Liver (tissue), 9 donors: ENCODE measurements around the gene SYTL3. TPM values are rescaled to one million over a fixed set of nuclear protein-coding genes. Genes with fewer than 3 reads are reported as not detected.

Source experiments
- DNase-seq: peaks from one replicate; pipeline ENCODE4 v3.0.0-alpha.2; 2017; ENCODE audit warnings: low spot score
- H3K27ac ChIP-seq, 2 donors: one replicate each; pipeline ENCODE4 v1.7.0; 2013; ENCODE audit warnings: inconsistent platforms in 2 of 2, low read length in 2 of 2, control low read depth in 1 of 2, low read depth in 1 of 2, mild to moderate bottlenecking in 1 of 2
- H3K27me3 ChIP-seq, 4 donors: one replicate each; pipeline versions ENCODE4 v1.6.1 to v1.7.0; 2013; ENCODE audit warnings: low read length in 3 of 4, inconsistent platforms in 1 of 4, mild to moderate bottlenecking in 1 of 4, moderate library complexity in 1 of 4; ENCODE audit not compliant: control insufficient read depth in 4 of 4, insufficient read depth in 4 of 4
- H3K36me3 ChIP-seq, 4 donors: one replicate each; pipeline versions ENCODE4 v1.6.1 to v1.7.0; 2013; ENCODE audit warnings: low read length in 3 of 4, mild to moderate bottlenecking in 3 of 4, low read depth in 1 of 4, moderate library complexity in 1 of 4; ENCODE audit not compliant: control insufficient read depth in 4 of 4, insufficient read depth in 3 of 4
- H3K4me1 ChIP-seq, 4 donors: one replicate each; pipeline versions ENCODE4 v1.6.1 to v1.7.0; 2013; ENCODE audit warnings: low read length in 3 of 4, mild to moderate bottlenecking in 3 of 4, moderate library complexity in 1 of 4; ENCODE audit not compliant: control insufficient read depth in 4 of 4, insufficient read depth in 4 of 4
- H3K4me3 ChIP-seq, 3 donors: one replicate each; pipeline versions ENCODE4 v1.6.1 to v1.7.0; 2013; ENCODE audit warnings: low read length in 3 of 3, control low read depth in 1 of 3, low read depth in 1 of 3, mild to moderate bottlenecking in 1 of 3
- H3K9ac ChIP-seq, 2 donors: one replicate each; pipeline ENCODE4 v1.7.0; 2013; ENCODE audit warnings: low read length in 2 of 2, mild to moderate bottlenecking in 2 of 2, moderate library complexity in 2 of 2, control low read depth in 1 of 2, low read depth in 1 of 2
- H3K9me3 ChIP-seq, 4 donors: one replicate each; pipeline versions ENCODE4 v1.6.1 to v1.7.0; 2013; ENCODE audit warnings: low read length in 3 of 4; ENCODE audit not compliant: control insufficient read depth in 4 of 4
- FOXA2 ChIP-seq: IDR thresholded peaks from 2 replicates; pipeline ENCODE4 v1.6.1; 2016; ENCODE audit warnings: antibody characterized with exemption
- GABPA ChIP-seq, 2 donors: IDR thresholded peaks in 1 of 2; conservative IDR thresholded peaks in 1 of 2; 2 replicates each; pipeline ENCODE4 v1.6.1; 2016; ENCODE audit warnings: antibody characterized with exemption in 2 of 2, mild to moderate bottlenecking in 1 of 2, moderate library complexity in 1 of 2
- HNF4A ChIP-seq, 2 donors: conservative IDR thresholded peaks; 2 replicates each; pipeline ENCODE4 v1.6.1; 2016; ENCODE audit warnings: antibody characterized with exemption in 2 of 2, mild to moderate bottlenecking in 2 of 2
- JUND ChIP-seq, 2 donors: IDR thresholded peaks; 2 replicates each; pipeline ENCODE4 v1.6.1; 2016; ENCODE audit warnings: antibody characterized with exemption in 2 of 2
- NR2F2 ChIP-seq: IDR thresholded peaks from 2 replicates; pipeline ENCODE4 v1.6.1; 2016; ENCODE audit warnings: antibody characterized with exemption
- RAD21 ChIP-seq, 2 donors: IDR thresholded peaks; 2 replicates each; pipeline ENCODE4 v1.6.1; 2016; ENCODE audit warnings: antibody characterized with exemption in 2 of 2, mild to moderate bottlenecking in 2 of 2
- RXRA ChIP-seq, 2 donors: IDR thresholded peaks; 2 replicates each; pipeline ENCODE4 v1.6.1; 2017 to 2018; ENCODE audit warnings: antibody characterized with exemption in 2 of 2, mild to moderate bottlenecking in 1 of 2
- SP1 ChIP-seq: IDR thresholded peaks from 2 replicates; pipeline ENCODE4 v1.6.1; 2018; ENCODE audit warnings: antibody characterized with exemption, mild to moderate bottlenecking
- TAF1 ChIP-seq: conservative IDR thresholded peaks from 2 replicates; pipeline ENCODE4 v1.6.1; 2016; ENCODE audit warnings: antibody characterized with exemption, mild to moderate bottlenecking
- WGBS: extraction: QIAGEN DNeasy Blood & Tissue Kit; methylation state at CpG from one replicate; pipeline ENCODE4 v1.1.7; 2013; 5-methylcytosine and 5-hydroxymethylcytosine counted together
- polyA plus RNA-seq, 2 donors: library from polyadenylated mRNA; stranded (reverse) in 1 of 2; unstranded in 1 of 2; fragments of 200-250 nt in 1 of 2; fragments of >200 nt in 1 of 2; fragmentation: Nextera tagmentation in 1 of 2; extraction: Ambion mirVana in 1 of 2; gene quantifications; one replicate each; pipeline versions ENCODE4 v1.2.1 to v1.2.3, GENCODE V29; 2013 to 2015
- total RNA-seq, 2 donors: library from RNA; depleted of rRNA; stranded (reverse); fragments of >200 nt; gene quantifications; one replicate each; pipeline ENCODE4 v1.2.3, GENCODE V29; 2014
- TF ChIP-seq, protein P1 (sequence below): IDR thresholded peaks from 2 replicates; pipeline ENCODE4 v1.6.1; 2016; ENCODE audit warnings: antibody characterized with exemption
- TF ChIP-seq, protein P2 (sequence below): IDR thresholded peaks from 2 replicates; pipeline ENCODE4 v1.6.1; 2016; ENCODE audit warnings: antibody characterized with exemption, mild to moderate bottlenecking
- TF ChIP-seq, protein P3 (sequence below): fragments of 150-350 bp; IDR thresholded peaks from 2 replicates; pipeline ENCODE4 v1.5.1; 2017; ENCODE audit warnings: improper control_type of control experiment, low read depth, low read length; ENCODE audit not compliant: missing input control
- TF ChIP-seq, protein P4 (sequence below): IDR thresholded peaks from 2 replicates; pipeline ENCODE4 v1.6.1; 2016; ENCODE audit warnings: antibody characterized with exemption
- TF ChIP-seq, protein P5 (sequence below): IDR thresholded peaks from 2 replicates; pipeline ENCODE4 v1.6.1; 2016; ENCODE audit warnings: antibody characterized with exemption
- donor health status: healthy.
- donor health status: healthy.
- donor health status: healthy.
- donor health status: healthy.
- donor health status: healthy.

Gene SYTL3
- total and polyA plus RNA-seq, 4 donors: 0.28 to 1.7 (median 0.51) TPM

DNA sequence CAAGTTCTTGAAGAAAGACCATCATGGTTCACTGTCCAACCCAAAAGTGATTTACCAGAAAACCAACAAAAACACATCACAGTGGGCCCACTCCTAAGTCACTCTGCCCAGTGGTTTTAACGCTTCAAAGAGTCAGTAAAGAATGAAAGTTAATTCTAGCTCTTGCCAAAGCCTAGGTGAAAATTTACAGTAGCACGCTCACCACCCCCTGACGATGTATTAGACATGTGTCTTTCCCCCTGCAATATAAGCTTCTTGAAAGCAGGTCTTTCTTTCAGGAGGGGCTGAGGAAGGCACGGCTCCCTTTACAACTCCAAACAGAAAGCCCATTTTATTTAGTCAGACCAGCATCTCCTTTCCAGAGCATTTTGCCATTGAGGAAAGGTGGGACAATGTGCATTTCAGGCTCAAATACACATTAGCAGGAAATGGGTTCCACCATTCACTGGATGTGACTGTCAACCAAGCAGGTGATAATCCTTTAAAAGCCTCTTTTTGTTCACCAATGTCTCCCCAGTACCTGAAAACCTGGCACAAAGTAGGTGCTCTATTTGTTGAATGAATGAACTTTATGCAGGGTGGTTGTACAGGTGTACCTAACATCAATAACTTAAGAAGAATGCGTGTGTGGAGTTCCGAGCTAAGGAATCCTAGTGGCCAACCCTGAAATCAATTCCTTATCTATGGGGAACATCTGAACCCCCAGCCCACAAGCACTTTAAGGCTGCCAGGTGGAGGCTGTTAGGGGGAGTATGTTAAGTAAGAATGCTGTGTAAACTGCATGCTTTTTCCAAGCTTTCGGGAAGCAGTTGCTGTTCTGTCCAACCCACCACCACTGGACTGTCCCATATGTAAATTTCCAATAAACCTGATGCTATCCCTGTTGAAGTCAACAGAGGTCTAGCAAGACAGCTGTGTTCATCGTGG is 157.9 kb downstream of the SYTL3 start:
- WGBS: 87% methylated on average over 8 of the region's 8 CpGs
- Histone ChIP-seq H3K27ac (no peak overlapping the region), H3K4me3 (no peak overlapping the region), H3K27me3 (no peaks in the 10 kb centered on the region), H3K9me3 (no peaks in the 10 kb centered on the region), H3K4me1 (peaks cover 0 to 16% (median 10%) of the 10 kb centered on the region in 4 donors), H3K9ac (no peak overlapping the region), H3K36me3 (no peaks in the 10 kb centered on the region)
- DNase-seq: no peak
- TF ChIP-seq FOXA2 (no peak), HNF4A (conservative IDR thresholded peaks at IDR 0.05) (no peak), NR2F2 (no peak), JUND (IDR thresholded peaks at IDR 0.05) (no peak), TAF1 (no peak), RAD21 (IDR thresholded peaks at IDR 0.05) (no peak), RXRA (IDR thresholded peaks at IDR 0.05) (no peak), GABPA (IDR thresholded peaks at IDR 0.05 in 1 of 2, conservative IDR thresholded peaks at IDR 0.05 in 1 of 2) (no peak), SP1 (no peak)
- TF ChIP-seq, protein P1, sequence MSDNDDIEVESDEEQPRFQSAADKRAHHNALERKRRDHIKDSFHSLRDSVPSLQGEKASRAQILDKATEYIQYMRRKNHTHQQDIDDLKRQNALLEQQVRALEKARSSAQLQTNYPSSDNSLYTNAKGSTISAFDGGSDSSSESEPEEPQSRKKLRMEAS: no peak
- TF ChIP-seq, protein P2, sequence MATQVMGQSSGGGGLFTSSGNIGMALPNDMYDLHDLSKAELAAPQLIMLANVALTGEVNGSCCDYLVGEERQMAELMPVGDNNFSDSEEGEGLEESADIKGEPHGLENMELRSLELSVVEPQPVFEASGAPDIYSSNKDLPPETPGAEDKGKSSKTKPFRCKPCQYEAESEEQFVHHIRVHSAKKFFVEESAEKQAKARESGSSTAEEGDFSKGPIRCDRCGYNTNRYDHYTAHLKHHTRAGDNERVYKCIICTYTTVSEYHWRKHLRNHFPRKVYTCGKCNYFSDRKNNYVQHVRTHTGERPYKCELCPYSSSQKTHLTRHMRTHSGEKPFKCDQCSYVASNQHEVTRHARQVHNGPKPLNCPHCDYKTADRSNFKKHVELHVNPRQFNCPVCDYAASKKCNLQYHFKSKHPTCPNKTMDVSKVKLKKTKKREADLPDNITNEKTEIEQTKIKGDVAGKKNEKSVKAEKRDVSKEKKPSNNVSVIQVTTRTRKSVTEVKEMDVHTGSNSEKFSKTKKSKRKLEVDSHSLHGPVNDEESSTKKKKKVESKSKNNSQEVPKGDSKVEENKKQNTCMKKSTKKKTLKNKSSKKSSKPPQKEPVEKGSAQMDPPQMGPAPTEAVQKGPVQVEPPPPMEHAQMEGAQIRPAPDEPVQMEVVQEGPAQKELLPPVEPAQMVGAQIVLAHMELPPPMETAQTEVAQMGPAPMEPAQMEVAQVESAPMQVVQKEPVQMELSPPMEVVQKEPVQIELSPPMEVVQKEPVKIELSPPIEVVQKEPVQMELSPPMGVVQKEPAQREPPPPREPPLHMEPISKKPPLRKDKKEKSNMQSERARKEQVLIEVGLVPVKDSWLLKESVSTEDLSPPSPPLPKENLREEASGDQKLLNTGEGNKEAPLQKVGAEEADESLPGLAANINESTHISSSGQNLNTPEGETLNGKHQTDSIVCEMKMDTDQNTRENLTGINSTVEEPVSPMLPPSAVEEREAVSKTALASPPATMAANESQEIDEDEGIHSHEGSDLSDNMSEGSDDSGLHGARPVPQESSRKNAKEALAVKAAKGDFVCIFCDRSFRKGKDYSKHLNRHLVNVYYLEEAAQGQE: no peak
- TF ChIP-seq, protein P3, sequence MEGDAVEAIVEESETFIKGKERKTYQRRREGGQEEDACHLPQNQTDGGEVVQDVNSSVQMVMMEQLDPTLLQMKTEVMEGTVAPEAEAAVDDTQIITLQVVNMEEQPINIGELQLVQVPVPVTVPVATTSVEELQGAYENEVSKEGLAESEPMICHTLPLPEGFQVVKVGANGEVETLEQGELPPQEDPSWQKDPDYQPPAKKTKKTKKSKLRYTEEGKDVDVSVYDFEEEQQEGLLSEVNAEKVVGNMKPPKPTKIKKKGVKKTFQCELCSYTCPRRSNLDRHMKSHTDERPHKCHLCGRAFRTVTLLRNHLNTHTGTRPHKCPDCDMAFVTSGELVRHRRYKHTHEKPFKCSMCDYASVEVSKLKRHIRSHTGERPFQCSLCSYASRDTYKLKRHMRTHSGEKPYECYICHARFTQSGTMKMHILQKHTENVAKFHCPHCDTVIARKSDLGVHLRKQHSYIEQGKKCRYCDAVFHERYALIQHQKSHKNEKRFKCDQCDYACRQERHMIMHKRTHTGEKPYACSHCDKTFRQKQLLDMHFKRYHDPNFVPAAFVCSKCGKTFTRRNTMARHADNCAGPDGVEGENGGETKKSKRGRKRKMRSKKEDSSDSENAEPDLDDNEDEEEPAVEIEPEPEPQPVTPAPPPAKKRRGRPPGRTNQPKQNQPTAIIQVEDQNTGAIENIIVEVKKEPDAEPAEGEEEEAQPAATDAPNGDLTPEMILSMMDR: no peak
- TF ChIP-seq, protein P4, sequence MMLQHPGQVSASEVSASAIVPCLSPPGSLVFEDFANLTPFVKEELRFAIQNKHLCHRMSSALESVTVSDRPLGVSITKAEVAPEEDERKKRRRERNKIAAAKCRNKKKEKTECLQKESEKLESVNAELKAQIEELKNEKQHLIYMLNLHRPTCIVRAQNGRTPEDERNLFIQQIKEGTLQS: no peak

DNA sequence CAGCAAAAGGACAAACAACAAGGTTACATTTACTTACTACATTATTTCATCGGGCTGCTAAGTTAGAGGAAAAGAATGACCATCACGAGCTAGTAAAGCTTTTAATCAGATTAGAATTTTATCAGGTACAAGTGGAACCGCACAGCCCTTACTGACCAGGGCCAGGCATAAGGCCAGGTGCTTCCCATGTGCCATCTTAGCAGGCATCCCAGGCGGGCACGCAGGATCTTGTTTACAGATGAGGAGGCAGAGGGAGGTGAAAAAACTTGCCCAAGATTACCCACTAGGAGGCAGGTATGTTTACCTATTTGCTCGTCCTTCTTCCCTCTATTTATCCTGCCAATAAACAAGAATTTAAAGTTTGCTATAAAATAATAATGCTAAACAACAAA is 158.6 kb downstream of the SYTL3 start:
- Histone ChIP-seq H3K4me3 (no peak overlapping the region), H3K27me3 (no peaks in the 10 kb centered on the region), H3K9ac (no peak overlapping the region), H3K9me3 (no peaks in the 10 kb centered on the region), H3K36me3 (no peaks in the 10 kb centered on the region), H3K4me1 (peaks cover 0 to 14% (median 8%) of the 10 kb centered on the region in 4 donors), H3K27ac (no peak overlapping the region)
- TF ChIP-seq, protein P5, sequence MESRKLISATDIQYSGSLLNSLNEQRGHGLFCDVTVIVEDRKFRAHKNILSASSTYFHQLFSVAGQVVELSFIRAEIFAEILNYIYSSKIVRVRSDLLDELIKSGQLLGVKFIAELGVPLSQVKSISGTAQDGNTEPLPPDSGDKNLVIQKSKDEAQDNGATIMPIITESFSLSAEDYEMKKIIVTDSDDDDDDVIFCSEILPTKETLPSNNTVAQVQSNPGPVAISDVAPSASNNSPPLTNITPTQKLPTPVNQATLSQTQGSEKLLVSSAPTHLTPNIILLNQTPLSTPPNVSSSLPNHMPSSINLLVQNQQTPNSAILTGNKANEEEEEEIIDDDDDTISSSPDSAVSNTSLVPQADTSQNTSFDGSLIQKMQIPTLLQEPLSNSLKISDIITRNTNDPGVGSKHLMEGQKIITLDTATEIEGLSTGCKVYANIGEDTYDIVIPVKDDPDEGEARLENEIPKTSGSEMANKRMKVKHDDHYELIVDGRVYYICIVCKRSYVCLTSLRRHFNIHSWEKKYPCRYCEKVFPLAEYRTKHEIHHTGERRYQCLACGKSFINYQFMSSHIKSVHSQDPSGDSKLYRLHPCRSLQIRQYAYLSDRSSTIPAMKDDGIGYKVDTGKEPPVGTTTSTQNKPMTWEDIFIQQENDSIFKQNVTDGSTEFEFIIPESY: no peak
- no peak for TF ChIP-seq RAD21 (IDR thresholded peaks at IDR 0.05)
- TF ChIP-seq NR2F2: no peak
- DNase-seq: no peak
- 66% methylated on average over 6 of the region's 6 CpGs for WGBS
